Right atrium auricular region (tissue), 2 donors: ENCODE results near the gene GJD3. TPM values are rescaled to one million over a fixed set of nuclear protein-coding genes. Genes with fewer than 3 reads are reported as not detected.

Source experiments
- DNase-seq: peaks from one replicate; pipeline ENCODE4 v3.0.0-alpha.2; 2019; ENCODE audit warnings: low spot score
- H3K27ac ChIP-seq, 2 donors: fragments of 200-600 bp; sonication (generic); 1 replicate in 1 of 2; 2 replicates in 1 of 2; pipeline ENCODE4 v1.5.1; 2016 to 2019
- H3K27me3 ChIP-seq, 2 donors: fragments of 200-600 bp; sonication (generic); one replicate each; pipeline versions ENCODE4 v1.5.1 to v1.6.0; 2017 to 2019
- H3K36me3 ChIP-seq: fragments of 200-600 bp; sonication (generic); one replicate; pipeline ENCODE4 v1.5.1; 2016
- H3K4me1 ChIP-seq, 2 donors: fragments of 200-600 bp; sonication (generic); one replicate each; pipeline versions ENCODE4 v1.5.1 to v1.6.0; 2017 to 2019
- H3K4me3 ChIP-seq, 2 donors: fragments of 200-600 bp; sonication (generic); 1 replicate in 1 of 2; 2 replicates in 1 of 2; pipeline ENCODE4 v1.5.1; 2017 to 2019; ENCODE audit warnings: mild to moderate bottlenecking in 1 of 2, moderate library complexity in 1 of 2
- H3K9me3 ChIP-seq, 2 donors: fragments of 200-600 bp; sonication (generic); one replicate each; pipeline ENCODE4 v1.5.1; 2019
- CTCF ChIP-seq, 2 donors: fragments of 200-600 bp; sonication (generic); IDR thresholded peaks; one replicate each; pipeline ENCODE4 v1.5.1; 2019; ENCODE audit warnings: antibody characterized with exemption in 2 of 2
- total RNA-seq, 2 donors: library from RNA; depleted of rRNA; stranded (reverse); fragments of >200 nt; gene quantifications; one replicate each; pipeline ENCODE4 v1.1.0, GENCODE V29; 2016

GJD3 gene
- total RNA-seq, 2 donors from 2014 or later, result 1.6 TPM; not detected in 1

DNA sequence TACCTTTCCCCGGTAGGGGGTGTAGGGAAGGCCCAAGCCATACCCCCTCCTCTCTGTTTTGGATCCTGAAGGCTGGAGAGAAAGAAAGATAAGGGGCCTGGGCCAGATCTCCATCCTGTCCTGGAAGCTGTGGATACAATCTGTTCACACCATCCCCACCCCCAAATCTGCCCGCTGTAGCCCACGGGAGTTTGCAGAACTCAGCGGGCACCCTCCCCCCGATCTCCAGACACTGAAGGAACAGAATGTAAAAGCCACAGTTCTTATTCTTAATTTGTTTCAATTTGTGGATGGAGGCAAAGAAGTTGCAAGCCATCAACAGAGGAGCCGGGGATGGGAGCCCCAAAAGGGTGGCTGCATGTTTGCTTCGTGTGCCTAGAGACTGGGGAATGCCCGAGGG, 27.2 kb downstream of the GJD3 start:
- peak overlapping the region in 1 of 2 donors; percentile 14 for H3K27ac ChIP-seq

GRCh38 chr17:40335620-40336019, 28.9 kb downstream of the GJD3 start:
- Histone ChIP-seq H3K4me3 (no peak overlapping the region), H3K27me3 (no peaks in the 10 kb centered on the region), H3K27ac (peak overlapping the region; percentile 84 to 89), H3K9me3 (no peaks in the 10 kb centered on the region), H3K36me3 (peaks cover 7% of the 10 kb centered on the region), H3K4me1 (peaks cover 0 to 99% of the 10 kb centered on the region in 2 donors)
- DNase-seq, result no peak
- TF ChIP-seq CTCF (IDR thresholded peaks at IDR 0.05), result no peak

More for the DNA sequence above, 27.2 kb downstream of the GJD3 start:
- Histone ChIP-seq H3K27me3 (no peaks in the 10 kb centered on the region), H3K4me3 (no peak overlapping the region), H3K9me3 (no peaks in the 10 kb centered on the region), H3K4me1 (peaks cover 0 to 87% of the 10 kb centered on the region in 2 donors), H3K36me3 (no peaks in the 10 kb centered on the region)
- no peak for DNase-seq
- TF ChIP-seq CTCF (IDR thresholded peaks at IDR 0.05), result no peak

DNA sequence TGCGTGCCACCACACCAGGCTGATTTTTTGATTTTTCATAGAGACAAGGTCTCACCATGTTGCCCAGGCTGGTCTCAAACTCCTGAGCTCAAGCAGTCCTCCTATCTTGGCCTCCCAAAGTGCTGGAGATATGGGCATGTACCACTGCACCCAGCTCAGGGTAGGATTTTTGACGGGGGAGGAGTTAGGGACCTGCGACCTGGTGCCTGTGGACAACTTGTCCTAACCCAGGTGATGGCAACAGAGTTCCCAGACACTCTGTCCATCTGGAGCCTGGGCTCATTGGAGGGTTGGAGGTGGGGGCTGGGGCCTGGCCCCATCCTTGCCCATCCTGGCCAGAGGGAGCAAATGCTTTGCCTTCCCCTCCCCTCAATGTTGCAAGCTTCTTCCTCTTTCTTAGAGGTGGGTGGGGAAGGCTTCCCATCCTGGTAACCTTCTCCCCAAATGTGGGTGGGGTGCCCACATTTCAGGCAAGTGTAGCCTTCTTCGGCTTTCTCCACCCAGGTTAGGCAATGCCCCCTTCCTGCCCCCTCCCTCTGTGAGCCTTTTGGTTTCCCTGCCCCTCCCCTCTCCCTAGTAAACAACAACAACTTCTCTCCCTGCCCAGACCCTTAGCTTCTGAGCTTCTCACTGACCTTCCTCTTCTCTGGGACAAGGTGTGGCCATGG, 30.6 kb downstream of the GJD3 start:
- Histone ChIP-seq H3K4me3 (no peak overlapping the region), H3K36me3 (peaks cover 7% of the 10 kb centered on the region), H3K4me1 (peaks cover 0 to 99% of the 10 kb centered on the region in 2 donors), H3K27me3 (no peaks in the 10 kb centered on the region), H3K27ac (peak overlapping the region; percentile 84 to 89), H3K9me3 (no peaks in the 10 kb centered on the region)
- DNase-seq, result no peak
- no peak for TF ChIP-seq CTCF (IDR thresholded peaks at IDR 0.05)

GRCh38 chr17:40331743-40332641, 32.5 kb downstream of the GJD3 start:
- TF ChIP-seq CTCF (IDR thresholded peaks at IDR 0.05), result no peak
- H3K9me3 ChIP-seq, result no peaks in the 10 kb centered on the region
- peak overlapping the region in 1 of 2 donors; percentile 24 for H3K4me3 ChIP-seq
- H3K36me3 ChIP-seq, result peaks cover 7% of the 10 kb centered on the region
- peaks cover 0 to 99% of the 10 kb centered on the region in 2 donors for H3K4me1 ChIP-seq
- H3K27me3 ChIP-seq, result no peaks in the 10 kb centered on the region
- H3K27ac ChIP-seq, result peak overlapping the region; percentile 84 to 89
- DNase-seq, result peak; percentile 90

DNA sequence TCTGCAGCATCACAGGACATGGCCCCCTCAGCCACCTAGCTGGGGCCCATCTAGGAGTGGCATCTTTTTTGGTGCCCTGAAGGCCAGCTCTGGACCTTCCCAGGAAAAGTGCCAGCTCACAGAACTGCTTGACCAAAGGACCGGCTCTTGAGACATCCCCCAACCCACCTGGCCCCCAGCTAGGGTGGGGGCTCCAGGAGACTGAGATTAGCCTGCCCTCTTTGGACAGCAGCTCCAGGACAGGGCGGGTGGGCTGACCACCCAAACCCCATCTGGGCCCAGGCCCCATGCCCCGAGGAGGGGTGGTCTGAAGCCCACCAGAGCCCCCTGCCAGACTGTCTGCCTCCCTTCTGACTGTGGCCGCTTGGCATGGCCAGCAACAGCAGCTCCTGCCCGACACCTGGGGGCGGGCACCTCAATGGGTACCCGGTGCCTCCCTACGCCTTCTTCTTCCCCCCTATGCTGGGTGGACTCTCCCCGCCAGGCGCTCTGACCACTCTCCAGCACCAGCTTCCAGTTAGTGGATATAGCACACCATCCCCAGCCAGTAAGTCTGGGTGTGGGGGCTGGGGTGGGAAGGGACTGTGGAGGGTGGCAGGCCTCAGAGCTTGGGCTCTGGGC, 33.6 kb downstream of the GJD3 start:
- DNase-seq, result no peak
- Histone ChIP-seq H3K4me1 (peaks cover 0 to 100% of the 10 kb centered on the region in 2 donors), H3K4me3 (no peak overlapping the region)

More for the DNA sequence above, 33.6 kb downstream of the GJD3 start:
- peaks cover 7% of the 10 kb centered on the region for H3K36me3 ChIP-seq
- no peaks in the 10 kb centered on the region for H3K9me3 ChIP-seq
- peak overlapping the region; percentile 84 to 89 for H3K27ac ChIP-seq
- no peaks in the 10 kb centered on the region for H3K27me3 ChIP-seq
- no peak for TF ChIP-seq CTCF (IDR thresholded peaks at IDR 0.05)
